Activated gamma-delta T cell (primary cell): ENCODE measurements around the gene NCKAP5.

ENCODE experiments used
- DNase-seq: peaks from one replicate; lab custom pipeline; 2025; lab: John Stamatoyannopoulos, UW

Gene NCKAP5

DNA sequence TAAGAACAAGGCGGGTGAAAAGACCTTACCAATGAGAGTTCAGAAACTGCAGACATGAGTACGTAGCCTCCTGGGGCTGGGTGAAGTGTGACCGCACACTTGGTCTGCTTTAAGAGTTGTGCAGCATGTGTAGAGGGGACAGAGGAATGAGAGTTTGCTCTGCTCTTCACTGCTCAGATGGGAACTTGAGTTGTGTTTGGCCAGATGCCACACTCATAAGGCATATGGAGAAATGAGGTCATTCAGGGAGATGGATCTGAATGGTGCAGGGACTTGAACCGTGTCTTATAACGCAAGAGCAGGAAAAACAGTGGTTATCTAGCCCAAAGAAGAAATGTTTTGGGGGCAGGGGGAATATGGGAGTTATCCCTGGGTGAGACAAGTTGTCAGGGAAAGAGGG, 624.4 kb downstream of the NCKAP5 start:
- no peak for DNase-seq

DNA sequence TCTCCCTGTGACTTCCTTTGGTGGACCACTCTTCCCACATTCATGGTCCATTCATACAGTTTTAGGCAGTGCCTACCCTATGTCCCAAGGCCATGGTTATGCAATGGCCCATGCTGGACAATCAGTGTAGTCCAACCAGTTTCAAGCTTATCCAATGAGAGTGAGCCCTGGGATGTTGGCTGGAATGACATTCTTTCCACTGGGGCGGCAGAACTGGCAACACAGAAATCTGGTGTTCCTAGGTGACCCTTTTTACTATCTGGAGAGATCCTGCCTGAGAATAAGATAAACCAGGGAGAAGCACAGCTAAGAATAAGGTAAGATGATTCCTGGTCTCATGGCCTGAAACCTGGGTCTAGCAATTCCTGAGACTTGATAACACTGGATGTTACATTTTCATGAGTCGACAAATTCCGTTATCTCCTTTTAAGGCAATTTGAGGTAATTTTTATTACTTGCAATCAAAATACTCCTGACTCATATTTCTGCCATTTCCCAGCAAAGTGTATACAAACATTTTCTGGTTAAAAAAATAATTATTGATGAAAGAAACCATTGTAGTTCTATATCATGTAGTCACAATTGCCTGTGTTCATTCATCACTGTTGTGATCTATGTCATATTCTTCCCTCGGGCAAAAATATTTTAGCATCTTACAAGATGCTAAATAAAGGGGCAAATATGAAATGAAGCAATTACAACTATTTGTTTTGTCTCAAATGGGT, 626.8 kb downstream of the NCKAP5 start:
- DNase-seq = no peak

DNA sequence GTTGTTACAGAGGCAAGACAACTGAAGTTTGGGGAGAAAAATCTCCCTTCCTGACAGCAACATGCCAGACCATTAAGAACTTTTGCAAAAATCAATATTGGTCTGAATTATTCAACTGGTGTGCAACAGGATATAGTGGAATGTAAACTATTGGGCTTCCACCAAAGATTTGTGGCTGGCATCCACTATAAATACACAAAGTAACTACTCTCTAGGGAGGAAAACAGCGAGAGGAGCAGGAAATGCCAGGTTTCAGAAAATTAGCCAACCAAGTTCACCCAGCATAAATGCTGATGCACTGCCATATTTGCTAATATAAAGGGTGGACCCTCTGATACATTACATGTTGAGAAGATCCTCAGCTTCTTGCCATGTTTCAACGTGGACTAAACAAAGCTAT, 630.6 kb downstream of the NCKAP5 start:
- DNase-seq = no peak

DNA sequence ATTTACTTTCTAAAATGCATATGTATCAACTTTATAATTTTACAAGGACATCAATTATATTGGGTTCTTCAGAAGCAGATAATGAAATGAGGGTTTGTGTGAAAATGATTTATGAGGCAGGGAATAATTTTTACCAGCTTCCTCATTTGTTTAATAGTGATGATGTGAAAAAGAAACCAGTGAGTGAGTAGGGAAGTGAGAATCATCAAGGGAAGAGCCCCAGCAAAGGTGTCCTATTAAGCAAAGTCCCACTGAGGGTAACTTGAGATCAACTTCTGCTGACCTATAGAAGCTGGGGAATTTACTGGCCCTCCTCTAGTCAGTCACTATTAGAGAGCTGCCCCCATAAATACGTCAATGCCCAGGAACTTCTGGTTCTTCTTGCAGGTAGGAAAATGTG, 631.5 kb downstream of the NCKAP5 start:
- no peak for DNase-seq

DNA sequence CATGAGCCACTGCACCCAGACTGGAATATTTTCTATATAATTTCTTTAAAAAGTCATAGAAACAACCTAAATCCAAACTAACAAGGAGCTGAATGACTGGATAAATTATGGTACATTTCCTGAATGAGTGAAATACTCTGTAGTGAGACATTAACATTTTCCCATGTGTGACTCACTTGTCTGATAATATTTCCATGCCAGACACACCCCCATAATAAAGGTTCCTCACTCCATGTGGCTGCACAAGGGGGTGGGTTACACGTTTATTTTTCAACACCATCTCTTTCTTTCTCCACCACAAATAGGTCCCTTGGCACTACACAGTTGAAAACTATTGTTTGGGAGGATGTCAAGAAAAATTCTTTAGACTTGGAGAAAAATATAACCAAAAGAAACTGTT, 632.0 kb downstream of the NCKAP5 start:
- DNase-seq = no peak

DNA sequence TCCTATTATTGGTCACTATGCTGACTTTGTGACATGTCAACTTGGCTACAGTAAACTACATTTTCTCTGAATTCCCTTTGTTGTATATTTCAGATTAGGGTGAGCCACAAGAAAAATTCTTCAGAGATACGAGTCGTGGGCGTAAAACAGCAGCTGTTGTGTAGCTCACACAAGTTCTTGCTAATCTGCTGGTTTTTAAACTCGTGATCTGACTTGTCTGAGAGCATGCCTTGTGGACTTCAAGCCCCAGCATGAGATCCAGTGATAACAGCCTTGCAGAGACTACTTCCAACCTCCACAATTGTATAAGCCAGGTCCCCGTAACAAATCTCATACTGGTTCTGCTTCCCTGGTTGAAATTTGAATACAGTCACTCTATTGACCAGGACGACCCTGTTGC, 638.5 kb downstream of the NCKAP5 start:
- DNase-seq = no peak

DNA sequence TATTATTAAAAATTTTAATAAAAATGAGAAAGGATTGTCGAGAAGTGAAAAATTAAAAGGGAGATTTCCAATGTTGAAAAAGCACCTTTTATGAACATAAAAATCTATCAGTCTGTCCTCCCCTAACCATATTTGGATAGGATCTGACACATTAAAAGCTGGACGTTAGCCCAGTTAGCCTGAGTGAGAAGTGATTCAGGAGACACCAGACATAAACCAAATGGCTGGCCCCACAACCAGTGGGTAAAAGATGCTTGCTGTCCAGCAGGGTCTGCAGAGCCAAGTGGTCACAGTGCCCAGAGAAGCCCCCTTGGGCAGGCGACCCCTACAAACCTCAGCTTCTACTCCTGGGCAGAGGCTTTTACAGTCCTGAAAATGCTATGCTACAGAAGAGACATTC, 644.5 kb downstream of the NCKAP5 start:
- DNase-seq = no peak

DNA sequence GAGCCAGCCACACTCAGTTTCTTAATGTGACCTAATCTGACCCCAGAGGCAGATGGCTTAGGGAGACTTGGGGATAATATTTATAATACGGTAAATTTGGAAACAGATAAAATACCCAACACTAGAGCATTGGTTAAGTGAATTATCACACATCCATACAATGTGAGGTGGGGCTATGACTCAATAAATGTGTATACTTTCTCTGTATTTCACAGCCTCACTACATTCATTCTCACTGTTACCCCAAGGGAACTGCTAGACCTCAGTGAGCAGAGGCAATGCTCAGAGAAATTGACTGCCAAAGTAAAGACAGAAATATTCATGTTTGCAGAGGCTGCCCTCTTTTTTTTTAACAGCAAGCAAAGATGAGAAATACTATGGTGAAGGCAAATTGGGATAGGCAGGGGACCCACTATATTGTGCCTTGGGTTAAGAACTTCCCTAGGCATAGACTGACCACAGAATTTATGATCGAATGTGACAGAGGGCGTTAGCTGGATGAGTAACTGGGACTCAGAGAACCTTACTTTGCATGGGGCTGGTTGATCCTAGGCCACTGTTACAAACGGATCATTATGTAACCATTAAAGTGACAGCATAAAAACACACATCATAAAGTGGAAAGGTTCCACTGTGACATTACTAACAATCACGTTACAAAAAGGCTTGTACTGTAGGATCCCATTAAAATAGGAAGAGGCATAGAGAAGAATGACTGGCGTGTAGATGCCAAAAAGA, 652.3 kb downstream of the NCKAP5 start:
- DNase-seq = no peak

DNA sequence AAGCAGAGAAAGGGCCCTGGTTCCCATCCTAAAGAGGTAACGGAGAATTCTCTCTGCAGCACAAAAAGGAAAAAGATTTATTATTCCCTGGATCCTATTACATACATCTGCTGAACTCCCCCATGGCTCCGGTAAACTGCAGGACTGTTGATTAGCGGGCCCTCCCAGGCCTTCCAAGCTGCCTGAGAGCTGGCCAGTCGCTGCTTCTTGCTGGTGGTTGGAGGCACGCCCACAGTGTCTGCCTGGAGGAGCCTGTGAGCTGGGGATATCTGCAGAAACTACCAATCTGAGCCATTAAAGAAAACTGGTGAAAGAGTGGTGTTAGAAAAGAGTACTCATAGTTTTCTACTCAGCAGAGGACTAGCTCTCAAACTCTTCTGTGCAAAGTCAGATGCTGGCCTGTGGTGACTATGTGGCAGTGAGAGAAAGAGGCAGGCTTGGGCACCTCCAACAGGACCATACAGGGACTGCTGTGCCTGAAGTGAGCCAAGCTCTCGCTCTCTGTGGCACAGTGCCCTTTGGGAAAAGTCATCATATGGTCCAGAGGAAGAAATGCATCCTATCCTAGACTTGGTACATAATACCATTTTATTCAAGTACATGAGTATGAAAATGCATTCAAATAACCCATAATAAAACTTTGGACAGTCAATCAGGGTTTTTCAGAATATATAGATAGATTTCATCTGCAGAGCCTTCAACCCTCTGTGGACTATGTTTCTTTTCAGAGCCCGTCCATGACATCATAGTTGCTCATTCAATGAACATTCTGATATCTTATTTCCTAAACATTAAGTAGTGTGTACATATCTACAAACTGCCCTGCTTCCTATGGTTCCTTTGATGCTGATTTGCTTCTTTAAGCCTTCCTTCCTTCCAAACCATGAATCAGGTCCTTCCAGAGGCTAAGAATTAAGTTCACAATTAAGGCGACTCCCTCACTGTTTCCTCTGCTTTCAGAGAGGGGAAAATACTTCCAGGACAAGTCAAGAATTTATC, 656.2 kb downstream of the NCKAP5 start:
- DNase-seq = no peak

DNA sequence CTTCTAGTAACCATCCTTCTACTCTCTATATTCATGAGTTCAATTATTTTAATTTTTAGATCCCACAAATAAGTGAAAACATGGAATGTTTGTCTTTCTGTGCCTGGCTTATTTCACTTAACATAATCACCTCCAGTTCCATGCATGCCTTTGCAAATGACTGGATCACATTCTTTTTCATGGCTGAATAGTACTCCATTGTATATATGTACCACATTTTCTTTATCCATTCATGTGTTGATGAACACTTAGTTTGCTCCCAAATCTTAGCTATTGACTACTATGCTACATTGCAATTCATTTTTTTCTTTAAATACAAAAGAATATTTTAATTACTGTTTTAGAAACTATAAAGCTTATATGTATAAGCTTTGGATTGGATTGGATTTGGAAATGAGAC, 657.8 kb downstream of the NCKAP5 start:
- no peak for DNase-seq

DNA sequence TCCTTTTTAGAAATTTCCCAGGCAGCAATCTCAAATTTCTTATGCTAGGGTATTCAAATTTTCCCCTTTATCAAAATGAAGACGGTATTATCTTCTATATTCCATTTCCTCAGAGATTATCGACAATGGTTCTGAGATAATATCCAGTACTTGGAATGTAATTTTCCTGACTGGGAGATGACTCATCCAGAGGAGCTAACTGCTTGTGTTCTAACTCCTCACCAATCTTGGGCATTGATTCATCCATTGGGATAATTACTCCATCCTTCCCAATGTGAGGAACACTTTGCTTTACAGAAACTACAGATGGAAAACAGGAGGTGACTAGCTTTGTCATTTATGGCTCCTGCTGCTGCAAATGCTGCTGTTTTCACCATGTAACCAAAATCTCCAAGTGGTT, 658.8 kb downstream of the NCKAP5 start:
- no peak for DNase-seq

DNA sequence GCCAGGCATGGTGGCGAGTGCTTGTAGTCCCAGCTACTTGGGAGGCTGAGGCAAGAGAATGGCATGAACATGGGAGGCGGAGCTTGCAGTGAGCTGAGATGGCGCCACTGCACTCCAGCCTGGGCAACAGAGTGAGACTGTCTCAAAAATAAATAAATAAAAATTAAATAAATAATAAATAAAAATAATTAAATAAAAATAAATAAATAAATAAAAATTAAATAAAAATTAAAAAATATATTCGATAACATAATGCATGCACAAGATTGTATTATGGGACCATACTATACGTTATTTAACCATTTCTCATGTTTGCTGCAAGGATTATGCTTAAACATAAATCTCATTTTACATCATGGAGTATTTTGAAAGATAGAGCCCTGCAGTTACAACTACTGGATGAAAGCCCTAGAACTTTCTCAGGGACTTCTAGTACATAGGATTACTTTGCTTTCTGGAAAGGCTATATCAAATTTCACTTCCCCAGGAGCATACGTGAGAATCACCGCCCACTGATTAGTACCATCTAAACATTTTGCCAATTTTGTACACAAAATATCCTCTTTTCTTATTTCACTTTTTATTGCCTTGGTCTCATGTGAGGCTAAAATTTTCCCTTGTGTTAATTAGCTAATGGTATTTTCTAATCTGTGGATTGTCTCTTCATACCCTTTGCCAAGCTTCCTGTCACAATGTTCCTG, 664.0 kb downstream of the NCKAP5 start:
- DNase-seq = no peak

DNA sequence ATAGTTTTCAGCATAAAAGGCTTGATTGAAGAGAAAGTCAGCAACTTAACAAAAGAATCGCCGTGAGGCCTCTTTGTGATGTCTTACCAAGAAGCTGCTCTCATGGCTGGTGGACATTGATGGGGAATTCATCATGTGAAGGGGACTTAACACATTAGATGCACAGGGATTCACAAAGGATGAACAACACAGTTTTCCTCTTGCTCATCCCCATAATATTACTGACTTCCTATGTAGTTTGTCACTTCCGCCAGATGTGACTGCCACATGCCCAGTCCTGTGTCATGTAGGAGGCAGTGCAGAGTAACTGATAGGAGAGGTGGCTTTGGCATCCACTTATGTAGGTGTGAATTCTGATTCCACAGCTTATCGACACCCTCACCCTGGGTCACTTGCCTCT, 665.6 kb downstream of the NCKAP5 start:
- DNase-seq = no peak

DNA sequence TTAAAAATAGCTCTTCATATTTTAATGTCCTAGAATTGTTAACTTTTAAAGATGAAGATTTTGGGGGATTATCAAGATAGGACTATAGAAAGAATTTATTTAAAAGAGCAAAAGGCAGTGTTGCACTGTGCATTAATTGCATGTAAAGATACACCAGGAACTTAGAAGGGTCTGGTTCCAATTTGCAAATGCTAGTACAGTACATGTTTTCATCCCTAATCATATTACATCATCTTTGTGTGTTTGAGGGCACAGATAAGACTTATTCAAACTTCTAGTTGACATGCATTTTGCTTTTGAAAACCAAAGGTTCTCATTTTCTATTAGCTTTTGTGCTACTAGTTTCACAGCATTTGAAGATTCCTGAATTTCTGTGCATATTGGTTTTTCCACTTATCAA, 666.6 kb downstream of the NCKAP5 start:
- no peak for DNase-seq

DNA sequence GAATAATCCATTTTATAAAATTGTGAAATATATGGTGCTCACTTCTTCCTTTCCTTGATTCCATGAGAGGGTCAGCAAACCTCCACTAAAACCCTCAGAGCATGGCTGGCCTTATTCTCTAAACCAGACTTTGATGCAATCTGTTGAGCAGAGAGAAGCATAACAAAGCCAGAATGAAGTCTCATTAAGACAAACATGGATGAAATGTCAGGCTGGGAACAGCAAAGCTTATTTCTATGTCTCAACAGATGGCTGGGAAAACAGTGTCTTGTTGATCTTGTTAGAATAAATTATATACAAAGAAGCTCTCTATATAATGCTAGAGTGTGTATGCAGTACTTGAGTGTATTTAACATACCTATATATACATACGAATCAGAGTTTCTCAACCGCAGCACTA, 671.2 kb downstream of the NCKAP5 start:
- DNase-seq = no peak

DNA sequence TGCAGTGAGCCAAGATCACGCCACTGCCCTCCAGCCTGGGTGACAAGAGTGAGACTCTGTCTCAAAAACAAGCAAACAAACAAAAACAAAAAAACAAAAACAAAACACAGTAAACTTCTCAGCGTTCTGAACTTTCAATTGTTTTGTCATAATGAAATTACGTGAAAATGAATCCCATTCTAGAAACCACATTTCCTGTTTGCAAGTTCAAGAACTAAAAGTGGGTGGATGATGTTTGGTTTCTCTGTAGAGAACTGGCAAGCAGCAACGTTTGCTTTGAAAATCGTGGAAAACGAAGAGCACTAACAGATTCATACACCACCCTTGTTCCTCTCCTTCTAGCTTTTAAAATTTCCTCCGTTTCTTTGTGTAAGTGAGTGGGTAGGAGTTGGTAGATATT, 672.2 kb downstream of the NCKAP5 start:
- DNase-seq = no peak

DNA sequence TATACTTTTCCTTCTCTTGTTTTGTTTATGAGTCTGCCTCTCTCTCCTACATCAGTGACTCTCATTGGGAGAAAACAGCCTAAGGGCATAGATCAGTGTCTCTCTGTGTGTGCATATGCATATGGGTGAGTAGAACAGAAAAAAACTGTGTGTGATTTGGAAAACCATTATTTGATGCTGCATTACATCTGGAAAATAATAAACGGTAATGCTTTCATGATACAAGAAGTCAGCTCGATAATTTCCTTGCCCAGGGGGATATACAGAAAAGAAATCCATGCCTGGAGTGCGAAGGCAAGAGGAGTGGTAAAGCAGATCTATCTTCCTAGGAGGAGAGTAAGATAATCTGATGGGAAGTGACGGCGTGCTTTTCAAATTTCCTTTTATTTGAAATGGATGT, 676.8 kb downstream of the NCKAP5 start:
- no peak for DNase-seq

DNA sequence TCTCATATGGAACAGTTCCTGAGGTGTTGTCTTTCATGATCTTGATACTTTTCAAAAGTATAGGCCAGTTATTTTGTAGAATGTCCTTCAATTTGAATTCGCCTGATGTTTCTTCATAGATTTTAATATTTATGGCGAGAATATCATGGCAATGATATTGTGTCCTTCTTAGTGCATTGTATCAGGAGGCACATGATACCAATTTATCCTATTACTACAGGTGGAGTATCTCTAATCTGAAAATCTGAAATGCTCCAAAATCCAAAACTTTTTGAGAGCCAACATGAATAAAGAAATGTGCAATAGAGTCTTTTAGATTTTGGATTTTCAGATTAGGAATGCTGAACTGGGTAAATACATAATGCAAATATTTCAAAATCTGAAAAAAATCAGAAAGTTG, 681.7 kb downstream of the NCKAP5 start:
- DNase-seq = no peak

DNA sequence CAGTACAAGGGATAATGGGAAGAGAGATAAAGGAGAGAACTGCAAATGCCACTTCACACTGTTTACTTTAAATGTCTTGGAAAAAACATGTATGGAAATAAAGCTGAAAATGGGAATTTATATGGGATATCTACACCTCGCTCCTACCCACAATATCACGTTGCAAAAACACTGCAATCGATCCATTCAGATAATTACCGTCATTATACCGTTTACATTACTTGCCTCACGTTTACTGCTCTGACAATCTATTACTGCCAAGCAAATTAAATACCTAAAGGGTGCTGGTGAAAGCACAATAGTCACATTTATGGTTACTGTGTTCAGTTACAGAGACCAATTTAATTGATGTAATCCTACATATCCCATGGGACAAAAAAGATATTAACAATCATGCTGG, 683.6 kb downstream of the NCKAP5 start:
- no peak for DNase-seq

DNA sequence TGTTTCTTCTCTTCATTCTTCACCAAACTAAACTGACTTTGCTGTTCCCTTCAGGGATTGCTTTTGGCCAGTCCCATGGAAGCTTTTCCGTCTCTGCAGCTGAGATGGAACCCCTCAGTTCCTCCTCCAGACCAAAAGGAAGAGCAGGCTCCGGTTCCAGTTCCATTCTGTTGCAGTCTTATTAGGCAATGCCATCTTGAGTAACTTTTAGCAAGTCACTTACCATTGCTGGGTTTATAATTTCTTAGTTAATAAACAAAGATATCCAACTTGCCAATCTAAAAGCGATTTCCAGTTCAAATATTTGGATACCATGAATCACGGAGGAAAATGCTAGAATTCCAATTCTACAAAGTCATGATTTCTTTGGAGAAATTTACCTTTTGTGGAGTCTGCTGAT, 684.0 kb downstream of the NCKAP5 start:
- no peak for DNase-seq

DNA sequence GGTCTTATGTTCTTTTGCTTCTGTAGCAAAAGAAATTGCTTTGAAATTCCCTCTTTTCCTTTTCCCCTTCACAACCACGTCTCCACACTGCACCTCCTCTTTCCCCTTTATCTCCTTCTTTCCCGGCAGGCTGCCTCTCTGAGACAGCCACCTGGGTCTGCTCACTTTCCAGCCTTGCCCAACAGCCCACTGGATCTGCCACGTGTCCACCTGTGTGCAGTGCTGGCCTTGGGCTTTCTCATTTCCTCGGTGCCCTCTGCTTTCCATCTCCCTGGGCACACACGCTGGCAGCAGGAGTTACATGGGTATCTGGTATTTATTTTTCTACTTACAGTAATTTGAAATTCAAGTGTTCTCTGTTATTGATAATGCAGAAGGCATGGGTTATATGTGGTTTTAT, 684.8 kb downstream of the NCKAP5 start:
- DNase-seq = no peak

DNA sequence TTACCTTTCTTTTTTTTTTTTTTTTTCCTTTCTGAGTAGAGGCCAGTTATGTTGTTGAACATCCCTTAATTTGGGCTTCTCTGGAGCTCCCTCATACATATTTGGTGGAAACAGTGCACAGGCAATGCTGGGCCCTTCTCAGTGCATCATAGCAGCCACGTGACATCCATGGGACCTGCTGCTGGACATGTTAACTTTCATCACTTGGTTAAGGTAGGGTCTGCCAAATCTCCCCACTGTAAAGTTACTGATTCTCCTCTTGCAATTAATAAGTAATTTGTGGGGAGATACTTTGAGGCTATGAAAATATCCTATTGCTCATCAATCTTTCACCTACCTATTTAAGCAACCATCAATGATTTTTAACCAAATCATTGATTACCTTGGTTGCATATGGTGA, 686.7 kb downstream of the NCKAP5 start:
- no peak for DNase-seq
